Measurements from ENCODE around the gene ATG16L2. TPM values are rescaled to one million over a fixed set of nuclear protein-coding genes. Genes with fewer than 3 reads are reported as not detected.

ATG16L2 gene
- total RNA-seq, 2 donors from 2014 or later, result 43.5 to 51.3 TPM

- H3K27ac ChIP-seq, result no peak overlapping the region
- no peak for TF ChIP-seq CTCF (IDR thresholded peaks at IDR 0.05)
- H3K4me1 ChIP-seq, result no peaks in the 10 kb centered on the region
- no peak overlapping the region for H3K4me3 ChIP-seq
- no peaks in the 10 kb centered on the region for H3K9me3 ChIP-seq
- H3K9ac ChIP-seq (ENCODE audit: low read depth in 2 of 2, low read length in 2 of 2), result no peak overlapping the region
- intact Hi-C loops (cut with DNase I), result no loop called here
- H3K27me3 ChIP-seq, result no peaks in the 10 kb centered on the region
- DNase-seq, result no peak
- no peaks in the 10 kb centered on the region for H3K36me3 ChIP-seq
Measured at GRCh38 chr11:72863091-72863490, 48.9 kb downstream of the ATG16L2 start.

- intact Hi-C loops (cut with DNase I), result no loop called here
- H3K9me3 ChIP-seq, result no peaks in the 10 kb centered on the region
- TF ChIP-seq CTCF (IDR thresholded peaks at IDR 0.05), result no peak
- no peaks in the 10 kb centered on the region for H3K36me3 ChIP-seq
- H3K4me1 ChIP-seq, result no peaks in the 10 kb centered on the region
- no peak overlapping the region for H3K4me3 ChIP-seq
- no peaks in the 10 kb centered on the region for H3K27me3 ChIP-seq
- H3K9ac ChIP-seq (ENCODE audit: low read depth in 2 of 2, low read length in 2 of 2), result no peak overlapping the region
- no peak for DNase-seq
- H3K27ac ChIP-seq, result no peak overlapping the region
Measured at GRCh38 chr11:72863916-72864315, 49.7 kb downstream of the ATG16L2 start.

GRCh38 chr11:72864702-72865655, 50.8 kb downstream of the ATG16L2 start:
- intact Hi-C loops (cut with DNase I), result no loop called here
- no peak overlapping the region for H3K4me3 ChIP-seq
- TF ChIP-seq CTCF (IDR thresholded peaks at IDR 0.05), result no peak
- no peaks in the 10 kb centered on the region for H3K9me3 ChIP-seq
- H3K27ac ChIP-seq, result no peak overlapping the region
- no peak for DNase-seq
- H3K36me3 ChIP-seq, result no peaks in the 10 kb centered on the region
- no peaks in the 10 kb centered on the region for H3K4me1 ChIP-seq
- no peaks in the 10 kb centered on the region for H3K27me3 ChIP-seq
- no peak overlapping the region for H3K9ac ChIP-seq (ENCODE audit: low read depth in 2 of 2, low read length in 2 of 2)

GRCh38 chr11:72867970-72868369, 53.8 kb downstream of the ATG16L2 start:
- Histone ChIP-seq H3K36me3 (no peaks in the 10 kb centered on the region), H3K9ac (ENCODE audit: low read depth in 2 of 2, low read length in 2 of 2) (no peak overlapping the region), H3K4me3 (no peak overlapping the region), H3K27me3 (no peaks in the 10 kb centered on the region), H3K9me3 (no peaks in the 10 kb centered on the region), H3K4me1 (no peaks in the 10 kb centered on the region), H3K27ac (no peak overlapping the region)
- TF ChIP-seq CTCF (IDR thresholded peaks at IDR 0.05), result no peak
- no peak for DNase-seq
- intact Hi-C loops (cut with DNase I), result no loop called here

GRCh38 chr11:72869831-72870230, 55.6 kb downstream of the ATG16L2 start:
- Histone ChIP-seq H3K27ac (no peak overlapping the region), H3K4me1 (no peaks in the 10 kb centered on the region), H3K27me3 (no peaks in the 10 kb centered on the region), H3K4me3 (no peak overlapping the region), H3K9ac (ENCODE audit: low read depth in 2 of 2, low read length in 2 of 2) (no peak overlapping the region), H3K9me3 (no peaks in the 10 kb centered on the region), H3K36me3 (no peaks in the 10 kb centered on the region)
- no peak for TF ChIP-seq CTCF (IDR thresholded peaks at IDR 0.05)
- no peak for DNase-seq
- intact Hi-C loops (cut with DNase I), result no loop called here

Measured in colonic mucosa (tissue), 4 donors.